H9 (cell line): ENCODE data around the gene DGKB. TPM values are rescaled to one million over a fixed set of nuclear protein-coding genes. Genes with fewer than 3 reads are reported as not detected.

Source experiments
- DNase-seq: peaks from one replicate; pipeline ENCODE4 v3.0.0-alpha.2; 2017
- H2AFZ ChIP-seq: one replicate; pipeline ENCODE4 v1.6.1; 2013; ENCODE audit warnings: mild to moderate bottlenecking, low read length, control low read depth, moderate library complexity
- H2AK5ac ChIP-seq: 2 replicates; pipeline ENCODE4 v1.6.1; 2013; ENCODE audit warnings: low read length, control low read depth, mixed read lengths; ENCODE audit not compliant: insufficient read length
- H2BK120ac ChIP-seq: one replicate; pipeline ENCODE4 v1.6.1; 2013; ENCODE audit warnings: low read depth, mild to moderate bottlenecking, low read length, control low read depth, inconsistent platforms; ENCODE audit not compliant: poor library complexity, severe bottlenecking
- H2BK12ac ChIP-seq: 2 replicates; pipeline ENCODE4 v1.6.1; 2013; ENCODE audit warnings: low read length, control low read depth, mixed read lengths, low read depth; ENCODE audit not compliant: insufficient read length
- H2BK15ac ChIP-seq: 2 replicates; pipeline ENCODE4 v1.6.1; 2013; ENCODE audit warnings: low read depth, low read length, control low read depth
- H2BK20ac ChIP-seq: one replicate; pipeline ENCODE4 v1.6.1; 2013; ENCODE audit warnings: low read depth, mild to moderate bottlenecking, low read length, control low read depth, inconsistent platforms; ENCODE audit not compliant: poor library complexity, severe bottlenecking
- H2BK5ac ChIP-seq: 2 replicates; pipeline ENCODE4 v1.6.1; 2013; ENCODE audit warnings: low read length, control low read depth, mixed read lengths; ENCODE audit not compliant: insufficient read length
- H3K14ac ChIP-seq: 2 replicates; pipeline ENCODE4 v1.6.1; 2013; ENCODE audit warnings: low read length, control low read depth; ENCODE audit not compliant: insufficient read depth
- H3K18ac ChIP-seq: 2 replicates; pipeline ENCODE4 v1.6.1; 2013; ENCODE audit warnings: low read depth, mild to moderate bottlenecking, mixed read lengths, low read length, control low read depth; ENCODE audit not compliant: insufficient read length
- H3K23ac ChIP-seq: 2 replicates; pipeline ENCODE4 v1.6.1; 2013; ENCODE audit warnings: low read length, control low read depth, mixed read lengths, low read depth; ENCODE audit not compliant: insufficient read length
- H3K23me2 ChIP-seq: 2 replicates; pipeline ENCODE4 v1.6.1; 2013; ENCODE audit warnings: low read depth, mild to moderate bottlenecking, mixed read lengths, low read length, control low read depth; ENCODE audit not compliant: insufficient read length, poor library complexity, severe bottlenecking
- H3K27ac ChIP-seq: 2 replicates; pipeline ENCODE4 v1.5.1; 2013; ENCODE audit warnings: low read length, control low read depth, mixed read lengths, low read depth; ENCODE audit not compliant: insufficient read length
- H3K27me3 ChIP-seq: 2 replicates; pipeline ENCODE4 v1.6.1; 2013; ENCODE audit warnings: low read length, control low read depth, inconsistent platforms; ENCODE audit not compliant: insufficient read depth
- H3K4ac ChIP-seq: 2 replicates; pipeline ENCODE4 v1.6.1; 2013; ENCODE audit warnings: low read depth, mild to moderate bottlenecking, control low read depth, inconsistent platforms, low read length, moderate library complexity
- H3K4me1 ChIP-seq: 2 replicates; pipeline ENCODE4 v1.6.1; 2013; ENCODE audit warnings: low read length, control low read depth, inconsistent platforms; ENCODE audit not compliant: insufficient read depth
- H3K4me2 ChIP-seq: 2 replicates; pipeline ENCODE4 v1.6.1; 2013; ENCODE audit warnings: low read length, control low read depth, mixed read lengths; ENCODE audit not compliant: insufficient read length, insufficient read depth
- H3K56ac ChIP-seq: 2 replicates; pipeline ENCODE4 v1.6.1; 2013; ENCODE audit warnings: low read depth, mild to moderate bottlenecking, mixed read lengths, low read length, control low read depth; ENCODE audit not compliant: insufficient read length
- H3K79me1 ChIP-seq: 2 replicates; pipeline ENCODE4 v1.6.1; 2013; ENCODE audit warnings: low read depth, mild to moderate bottlenecking, moderate library complexity, low read length, control low read depth, inconsistent platforms; ENCODE audit not compliant: insufficient read depth, poor library complexity, severe bottlenecking
- H3K79me2 ChIP-seq: 2 replicates; pipeline ENCODE4 v1.6.1; 2013; ENCODE audit warnings: low read length, control low read depth, inconsistent platforms; ENCODE audit not compliant: insufficient read depth
- H3K9ac ChIP-seq: 2 replicates; pipeline ENCODE4 v1.6.1; 2013; ENCODE audit warnings: low read length, control low read depth, mixed read lengths; ENCODE audit not compliant: insufficient read length; ENCODE audit errors: extremely low read depth
- H3K9me3 ChIP-seq: one replicate; pipeline ENCODE4 v1.6.1; 2013; ENCODE audit warnings: low read depth, low read length, inconsistent platforms; ENCODE audit not compliant: control insufficient read depth
- H3T11ph ChIP-seq: one replicate; pipeline ENCODE4 v1.6.1; 2013; ENCODE audit warnings: mild to moderate bottlenecking, low read length, control low read depth, inconsistent platforms
- H4K20me1 ChIP-seq: one replicate; pipeline ENCODE4 v1.6.1; 2013; ENCODE audit not compliant: control insufficient read depth, insufficient read length, insufficient read depth
- H4K5ac ChIP-seq: 2 replicates; pipeline ENCODE4 v1.6.1; 2013; ENCODE audit warnings: low read depth, mild to moderate bottlenecking, mixed read lengths, low read length, control low read depth; ENCODE audit not compliant: insufficient read length
- H4K8ac ChIP-seq: replicated peaks from 2 replicates; pipeline ENCODE4 v1.6.1; 2013; ENCODE audit warnings: low read length, control low read depth, mixed read lengths, low read depth; ENCODE audit not compliant: insufficient read length
- H4K91ac ChIP-seq: 2 replicates; pipeline ENCODE4 v1.6.1; 2013; ENCODE audit warnings: low read depth, mild to moderate bottlenecking, moderate library complexity, mixed read lengths, low read length, control low read depth; ENCODE audit not compliant: insufficient read length
- H3K27ac Mint-ChIP-seq, 3 experiments: 2 replicates in 2 of 3; 3 replicates in 1 of 3; pipeline ENCODE4 v1.8.0; 2020 to 2021; ENCODE audit warnings: mixed read lengths in 3 of 3, mild to moderate bottlenecking in 1 of 3, moderate library complexity in 1 of 3
- H3K27me3 Mint-ChIP-seq: 2 replicates; pipeline ENCODE4 v1.8.0; 2021; ENCODE audit warnings: low read depth, mild to moderate bottlenecking, moderate library complexity, mixed read lengths
- H3K36me3 Mint-ChIP-seq, 3 experiments: 2 replicates in 2 of 3; 3 replicates in 1 of 3; pipeline ENCODE4 v1.8.0; 2020 to 2021; ENCODE audit warnings: low read depth in 3 of 3, mixed read lengths in 3 of 3; ENCODE audit not compliant: insufficient read depth in 1 of 3
- H3K4me1 Mint-ChIP-seq, 2 experiments: 2 replicates each; pipeline ENCODE4 v1.8.0; 2020; ENCODE audit warnings: mixed read lengths in 2 of 2
- H3K4me3 Mint-ChIP-seq, 2 experiments: 2 replicates in 1 of 2; 3 replicates in 1 of 2; pipeline ENCODE4 v1.8.0; 2020 to 2021; ENCODE audit warnings: mild to moderate bottlenecking in 2 of 2, mixed read lengths in 2 of 2, moderate library complexity in 1 of 2
- H3K9me3 Mint-ChIP-seq, 2 experiments: 2 replicates in 1 of 2; 3 replicates in 1 of 2; pipeline ENCODE4 v1.8.0; 2020; ENCODE audit warnings: mild to moderate bottlenecking in 2 of 2, mixed read lengths in 2 of 2, moderate library complexity in 1 of 2
- WGBS: extraction: QIAGEN DNeasy Blood & Tissue Kit; methylation state at CpG from one replicate; pipeline ENCODE4 v1.1.7; 2013; ENCODE audit warnings: missing lambda C conversion rate, low lambda C conversion rate, mixed read lengths; ENCODE audit not compliant: insufficient read length; ENCODE audit errors: extremely low coverage; 5-methylcytosine and 5-hydroxymethylcytosine counted together
- total RNA-seq: library from RNA; stranded (reverse); gene quantifications from 2 replicates; pipeline ENCODE4 v1.2.1, GENCODE V29; 2021
- TF ChIP-seq, protein P1 (sequence below): fragments of 200-600 bp; sonication (generic); conservative IDR thresholded peaks from 3 replicates; pipeline ENCODE4 v1.8.0; 2021; ENCODE audit warnings: antibody characterized with exemption, mild to moderate bottlenecking

The DGKB gene
- total RNA-seq, 1 experiment from 2014 or later: 0.26 TPM

DNA sequence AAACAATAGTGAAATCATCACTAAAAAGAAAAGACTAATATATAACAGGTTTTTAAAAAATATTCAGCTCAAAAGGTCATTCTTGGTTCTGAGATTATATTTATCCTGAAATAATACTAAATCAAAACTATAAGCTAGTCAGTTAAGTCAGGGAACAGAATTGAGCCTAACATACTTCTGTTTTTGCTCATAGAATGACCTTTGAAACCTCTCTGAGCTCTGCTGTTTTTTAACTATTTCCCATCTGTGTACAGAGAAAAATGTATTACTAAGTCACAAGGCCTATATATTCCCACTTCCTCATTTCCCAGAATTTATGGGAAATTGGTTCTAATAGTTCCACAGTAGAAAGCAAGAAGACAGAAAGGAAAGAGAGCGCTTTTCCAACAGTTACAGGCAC lies 566.3 kb downstream of the DGKB start:
- TF ChIP-seq, protein P1, sequence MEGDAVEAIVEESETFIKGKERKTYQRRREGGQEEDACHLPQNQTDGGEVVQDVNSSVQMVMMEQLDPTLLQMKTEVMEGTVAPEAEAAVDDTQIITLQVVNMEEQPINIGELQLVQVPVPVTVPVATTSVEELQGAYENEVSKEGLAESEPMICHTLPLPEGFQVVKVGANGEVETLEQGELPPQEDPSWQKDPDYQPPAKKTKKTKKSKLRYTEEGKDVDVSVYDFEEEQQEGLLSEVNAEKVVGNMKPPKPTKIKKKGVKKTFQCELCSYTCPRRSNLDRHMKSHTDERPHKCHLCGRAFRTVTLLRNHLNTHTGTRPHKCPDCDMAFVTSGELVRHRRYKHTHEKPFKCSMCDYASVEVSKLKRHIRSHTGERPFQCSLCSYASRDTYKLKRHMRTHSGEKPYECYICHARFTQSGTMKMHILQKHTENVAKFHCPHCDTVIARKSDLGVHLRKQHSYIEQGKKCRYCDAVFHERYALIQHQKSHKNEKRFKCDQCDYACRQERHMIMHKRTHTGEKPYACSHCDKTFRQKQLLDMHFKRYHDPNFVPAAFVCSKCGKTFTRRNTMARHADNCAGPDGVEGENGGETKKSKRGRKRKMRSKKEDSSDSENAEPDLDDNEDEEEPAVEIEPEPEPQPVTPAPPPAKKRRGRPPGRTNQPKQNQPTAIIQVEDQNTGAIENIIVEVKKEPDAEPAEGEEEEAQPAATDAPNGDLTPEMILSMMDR: no peak
- no CpG with 5 or more reads among the region's 1 CpG for WGBS

More for the DNA sequence above, 566.3 kb downstream of the DGKB start:
- no peaks in the 10 kb centered on the region for H4K20me1 ChIP-seq
- H3K4me2 ChIP-seq: no peak overlapping the region
- H3K9ac ChIP-seq: no peak overlapping the region
- no peak overlapping the region for H2BK5ac ChIP-seq
- no peaks in the 10 kb centered on the region for H3K23me2 ChIP-seq
- H3K27ac Mint-ChIP-seq: no peak overlapping the region
- peaks cover 20 to 25% of the 10 kb centered on the region in 2 experiments for H3K4me1 Mint-ChIP-seq
- DNase-seq: no peak
- peaks cover 2% of the 10 kb centered on the region; the same call in 1 of the 2 replicates for H3K4me1 ChIP-seq
- no peak overlapping the region for H3K27ac ChIP-seq
- no peak overlapping the region for H3K23ac ChIP-seq
- H3K27me3 ChIP-seq: no peaks in the 10 kb centered on the region
- H2AK5ac ChIP-seq: no peak overlapping the region
- no peak overlapping the region for H3K4me3 Mint-ChIP-seq
- H2BK20ac ChIP-seq: no peak overlapping the region
- H4K8ac ChIP-seq: no peak overlapping the region
- H3K79me1 ChIP-seq: no peaks in the 10 kb centered on the region
- H2BK15ac ChIP-seq: no peak overlapping the region
- H3T11ph ChIP-seq: no peak overlapping the region
- H2BK12ac ChIP-seq: no peak overlapping the region
- no peak overlapping the region for H4K5ac ChIP-seq
- no peaks in the 10 kb centered on the region for H3K27me3 Mint-ChIP-seq
- no peak overlapping the region for H2BK120ac ChIP-seq
- H3K9me3 Mint-ChIP-seq: no peaks in the 10 kb centered on the region
- no peak overlapping the region for H2AFZ ChIP-seq
- H3K9me3 ChIP-seq: no peaks in the 10 kb centered on the region
- no peaks in the 10 kb centered on the region for H3K36me3 Mint-ChIP-seq
- no peak overlapping the region for H3K4ac ChIP-seq
- H3K14ac ChIP-seq: no peak overlapping the region
- no peak overlapping the region for H3K18ac ChIP-seq
- no peak overlapping the region for H3K56ac ChIP-seq
- no peak overlapping the region for H4K91ac ChIP-seq
- no peaks in the 10 kb centered on the region for H3K79me2 ChIP-seq
